Karpas-422 (cell line): ENCODE measurements around the gene CABP1. TPM values are rescaled to one million over a fixed set of nuclear protein-coding genes. Genes with fewer than 3 reads are reported as not detected.

ENCODE experiments used
- DNase-seq: peaks from one replicate; pipeline ENCODE4 v3.0.0-alpha.2; 2015
- H2AFZ ChIP-seq: fragments of 200-600 bp; sonication (generic); 2 replicates; pipeline ENCODE4 v1.6.1; 2014; ENCODE audit warnings: antibody characterized with exemption, low read length, mixed read lengths
- H3K27ac ChIP-seq: fragments of 200-600 bp; sonication (generic); 2 replicates; pipeline ENCODE4 v1.5.1; 2014; ENCODE audit warnings: mild to moderate bottlenecking, low read length, moderate library complexity
- H3K27me3 ChIP-seq: fragments of 200-600 bp; sonication (generic); 2 replicates; pipeline ENCODE4 v1.6.1; 2014; ENCODE audit warnings: low read length, mixed read lengths
- H3K36me3 ChIP-seq: fragments of 200-600 bp; sonication (generic); 2 replicates; pipeline ENCODE4 v1.6.1; 2014; ENCODE audit warnings: low read length, mixed read lengths; ENCODE audit not compliant: insufficient read depth
- H3K4me1 ChIP-seq: fragments of 200-600 bp; sonication (generic); 2 replicates; pipeline ENCODE4 v1.6.1; 2014; ENCODE audit warnings: mild to moderate bottlenecking, low read length, mixed read lengths
- H3K4me2 ChIP-seq: fragments of 200-600 bp; sonication (generic); 2 replicates; pipeline ENCODE4 v1.6.1; 2014; ENCODE audit warnings: low read length, low read depth, mild to moderate bottlenecking; ENCODE audit not compliant: poor library complexity, severe bottlenecking
- H3K4me3 ChIP-seq: fragments of 200-600 bp; sonication (generic); 2 replicates; pipeline ENCODE4 v1.5.1; 2014; ENCODE audit warnings: mild to moderate bottlenecking, antibody characterized with exemption, low read length, mixed read lengths
- H3K79me2 ChIP-seq: fragments of 200-600 bp; sonication (generic); 2 replicates; pipeline ENCODE4 v1.6.1; 2014; ENCODE audit warnings: mild to moderate bottlenecking, low read length, mixed read lengths
- H3K9ac ChIP-seq: fragments of 200-600 bp; sonication (generic); 2 replicates; pipeline ENCODE4 v1.6.0; 2014; ENCODE audit warnings: low read length
- H3K9me2 ChIP-seq: fragments of 200-600 bp; sonication (generic), shearing (Covaris generic); replicated peaks from 2 replicates; pipeline ENCODE4 v1.6.0; 2014; ENCODE audit warnings: mild to moderate bottlenecking, low read length, moderate library complexity; ENCODE audit not compliant: insufficient read depth
- H3K9me3 ChIP-seq: fragments of 300-700, 200-600 bp; sonication (generic); 2 replicates; pipeline ENCODE4 v1.6.1; 2014; ENCODE audit warnings: low read length, mixed read lengths
- H4K20me1 ChIP-seq: fragments of 200-600 bp; sonication (generic); 2 replicates; pipeline ENCODE4 v1.6.1; 2014; ENCODE audit warnings: mild to moderate bottlenecking, antibody characterized with exemption, low read length, low read depth; ENCODE audit not compliant: insufficient read depth
- total RNA-seq: library from RNA; depleted of rRNA; stranded (reverse); fragments of >200 nt; shearing (Covaris generic); gene quantifications from 2 replicates; pipeline ENCODE4 v1.2.3, GENCODE V29; 2014; ENCODE audit warnings: low replicate concordance

CABP1 gene
- total RNA-seq, 1 experiment from 2014 or later, result not detected

GRCh38 chr12:120680165-120680738, 39.8 kb downstream of the CABP1 start:
- Histone ChIP-seq H3K27me3 (no peaks in the 10 kb centered on the region), H3K9ac (no peak overlapping the region), H3K27ac (no peak overlapping the region), H4K20me1 (no peaks in the 10 kb centered on the region), H3K36me3 (no peaks in the 10 kb centered on the region), H3K9me2 (no peaks in the 10 kb centered on the region), H3K4me3 (no peak overlapping the region), H2AFZ (no peak overlapping the region), H3K4me1 (peaks cover 27% of the 10 kb centered on the region), H3K9me3 (no peaks in the 10 kb centered on the region), H3K4me2 (no peak overlapping the region), H3K79me2 (no peaks in the 10 kb centered on the region)
- no peak for DNase-seq

- peak overlapping the region; percentile 39 for H3K4me2 ChIP-seq
- peaks cover 26% of the 10 kb centered on the region for H3K79me2 ChIP-seq
- peak overlapping the region; percentile 46 for H3K9ac ChIP-seq
- no peak for DNase-seq
- no peaks in the 10 kb centered on the region for H3K9me2 ChIP-seq
- peaks cover 37% of the 10 kb centered on the region for H3K4me1 ChIP-seq
- H3K36me3 ChIP-seq, result no peaks in the 10 kb centered on the region
- peak overlapping the region; percentile 97 for H2AFZ ChIP-seq
- H4K20me1 ChIP-seq, result peaks cover 16% of the 10 kb centered on the region
- H3K27me3 ChIP-seq, result no peaks in the 10 kb centered on the region
- H3K4me3 ChIP-seq, result no peak overlapping the region
- peak overlapping the region; percentile 88 for H3K27ac ChIP-seq
- H3K9me3 ChIP-seq, result no peaks in the 10 kb centered on the region
These were observed 44.1 kb downstream of the CABP1 start for GRCh38 chr12:120684523-120684932.

- Histone ChIP-seq H3K9me3 (no peaks in the 10 kb centered on the region), H3K9ac (peak overlapping the region; percentile 84; the same call in 1 of the 2 replicates), H3K9me2 (no peaks in the 10 kb centered on the region), H3K4me3 (peak overlapping the region; percentile 83), H3K4me2 (peak overlapping the region; percentile 97), H3K36me3 (peaks cover 3% of the 10 kb centered on the region; the same call in 1 of the 2 replicates), H3K27ac (peak overlapping the region; percentile 88), H3K79me2 (peaks cover 36% of the 10 kb centered on the region), H2AFZ (0 out of 2 replicates have a peak overlapping the region, but pooled peaks have one; percentile 97), H3K4me1 (peaks cover 43% of the 10 kb centered on the region), H3K27me3 (no peaks in the 10 kb centered on the region), H4K20me1 (peaks cover 22% of the 10 kb centered on the region)
- no peak for DNase-seq
These were observed 45.1 kb downstream of the CABP1 start for GRCh38 chr12:120685522-120685921.

GRCh38 chr12:120686151-120686689, 45.8 kb downstream of the CABP1 start:
- H3K4me2 ChIP-seq, result peak overlapping the region; percentile 97
- peaks cover 10% of the 10 kb centered on the region; the same call in 1 of the 2 replicates for H3K36me3 ChIP-seq
- peak overlapping the region; percentile 84 for H3K9ac ChIP-seq
- peak overlapping the region; percentile 84; the same call in 1 of the 2 replicates for H2AFZ ChIP-seq
- peak overlapping the region; percentile 83 for H3K4me3 ChIP-seq
- peaks cover 43% of the 10 kb centered on the region for H3K79me2 ChIP-seq
- H3K9me2 ChIP-seq, result no peaks in the 10 kb centered on the region
- peak; percentile 99 for DNase-seq
- H3K27me3 ChIP-seq, result no peaks in the 10 kb centered on the region
- no peaks in the 10 kb centered on the region for H3K9me3 ChIP-seq
- peaks cover 48% of the 10 kb centered on the region for H3K4me1 ChIP-seq
- H3K27ac ChIP-seq, result peak overlapping the region; percentile 88
- H4K20me1 ChIP-seq, result peaks cover 29% of the 10 kb centered on the region

GRCh38 chr12:120686690-120687577, 46.5 kb downstream of the CABP1 start, which contains the start of gene MLEC:
Gene MLEC (plus strand): TSS chr12:120687149. CDS start chr12:120687297, 148 bp downstream.
- peak; percentile 99 for DNase-seq
- peak within 1 kb of the TSS; percentile 97 for H3K4me2 ChIP-seq
- H3K27me3 ChIP-seq, result no peaks in the 10 kb centered on the region
- H2AFZ ChIP-seq, result peak within 1 kb of the TSS; percentile 84; the same call in 1 of the 2 replicates
- no peaks in the 10 kb centered on the region for H3K9me2 ChIP-seq
- peak within 1 kb of the TSS; percentile 88 for H3K27ac ChIP-seq
- peak within 1 kb of the TSS; percentile 89 for H3K4me3 ChIP-seq
- peaks cover 33% of the 10 kb centered on the region for H4K20me1 ChIP-seq
- H3K9me3 ChIP-seq, result no peaks in the 10 kb centered on the region
- peaks cover 48% of the 10 kb centered on the region for H3K4me1 ChIP-seq
- peak within 1 kb of the TSS; percentile 91 for H3K9ac ChIP-seq
- peaks cover 13% of the 10 kb centered on the region; the same call in 1 of the 2 replicates for H3K36me3 ChIP-seq
- peaks cover 50% of the 10 kb centered on the region for H3K79me2 ChIP-seq

GRCh38 chr12:120687578-120688289, 47.3 kb downstream of the CABP1 start:
- Histone ChIP-seq H3K9ac (peak overlapping the region; percentile 91), H3K4me3 (peak overlapping the region; percentile 89), H3K36me3 (peaks cover 13% of the 10 kb centered on the region; the same call in 1 of the 2 replicates), H3K9me2 (no peaks in the 10 kb centered on the region), H3K9me3 (no peaks in the 10 kb centered on the region), H4K20me1 (peaks cover 39% of the 10 kb centered on the region), H3K4me2 (peak overlapping the region; percentile 91), H3K27me3 (no peaks in the 10 kb centered on the region), H3K27ac (peak overlapping the region; percentile 38), H3K79me2 (peaks cover 58% of the 10 kb centered on the region), H3K4me1 (peaks cover 48% of the 10 kb centered on the region), H2AFZ (no peak overlapping the region)
- peak; percentile 76 for DNase-seq

GRCh38 chr12:120688527-120689071, 48.2 kb downstream of the CABP1 start:
- DNase-seq, result no peak
- peaks cover 67% of the 10 kb centered on the region for H3K79me2 ChIP-seq

More at GRCh38 chr12:120688527-120689071, 48.2 kb downstream of the CABP1 start:
- Histone ChIP-seq H3K4me2 (peak overlapping the region; percentile 91), H3K27me3 (no peaks in the 10 kb centered on the region), H3K9me2 (no peaks in the 10 kb centered on the region), H3K27ac (no peak overlapping the region; the same call in 1 of the 2 replicates), H4K20me1 (peaks cover 39% of the 10 kb centered on the region), H3K4me3 (peak overlapping the region; percentile 89), H3K36me3 (peaks cover 18% of the 10 kb centered on the region; the same call in 1 of the 2 replicates), H3K4me1 (peaks cover 43% of the 10 kb centered on the region), H3K9me3 (no peaks in the 10 kb centered on the region), H2AFZ (no peak overlapping the region), H3K9ac (peak overlapping the region; percentile 91)
